Measurements from ENCODE around the gene EPN1.

DNA sequence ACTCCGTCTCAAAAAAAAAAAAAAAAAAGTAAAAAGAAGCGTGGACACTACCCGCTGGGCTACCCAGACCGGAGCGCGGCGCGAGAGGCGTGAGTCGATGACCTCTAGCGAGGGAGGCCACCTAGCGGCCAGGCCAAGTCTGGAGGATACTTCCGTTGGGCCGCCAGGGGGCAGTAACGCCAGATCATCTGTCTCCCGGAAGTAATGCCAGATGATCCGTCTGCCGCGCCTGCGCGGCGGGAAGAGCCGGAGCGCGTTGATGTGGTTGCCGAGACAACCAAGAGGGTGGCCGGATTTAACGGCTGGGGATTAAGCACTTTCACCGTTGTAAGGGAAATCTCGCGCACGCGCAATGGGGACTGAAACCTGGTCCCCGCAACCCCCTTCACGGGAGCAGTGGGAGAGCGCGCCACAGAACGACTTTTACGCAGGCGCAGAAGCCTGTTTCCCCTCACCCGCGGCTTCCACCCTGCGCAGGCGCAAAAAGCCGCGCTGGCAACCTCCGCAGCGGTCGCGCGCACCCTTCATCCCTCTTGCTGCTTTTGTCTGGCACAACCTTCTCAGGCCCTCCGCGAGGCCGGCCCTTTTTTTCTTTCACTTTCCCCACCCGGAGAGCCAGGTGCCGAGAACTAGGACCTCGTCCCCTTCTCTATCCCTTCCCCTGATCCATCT is 21.2 kb upstream of the EPN1 start:
- TF ChIP-seq CTCF (IDR thresholded peaks at IDR 0.05; ENCODE audit: low read depth, low read length, missing input control) = peak; percentile 100
- TF ChIP-seq TAF1 (conservative IDR thresholded peaks at IDR 0.05) = no peak
- TF ChIP-seq SP1 (IDR thresholded peaks at IDR 0.05) = peak; percentile 48
- TF ChIP-seq, protein P1, sequence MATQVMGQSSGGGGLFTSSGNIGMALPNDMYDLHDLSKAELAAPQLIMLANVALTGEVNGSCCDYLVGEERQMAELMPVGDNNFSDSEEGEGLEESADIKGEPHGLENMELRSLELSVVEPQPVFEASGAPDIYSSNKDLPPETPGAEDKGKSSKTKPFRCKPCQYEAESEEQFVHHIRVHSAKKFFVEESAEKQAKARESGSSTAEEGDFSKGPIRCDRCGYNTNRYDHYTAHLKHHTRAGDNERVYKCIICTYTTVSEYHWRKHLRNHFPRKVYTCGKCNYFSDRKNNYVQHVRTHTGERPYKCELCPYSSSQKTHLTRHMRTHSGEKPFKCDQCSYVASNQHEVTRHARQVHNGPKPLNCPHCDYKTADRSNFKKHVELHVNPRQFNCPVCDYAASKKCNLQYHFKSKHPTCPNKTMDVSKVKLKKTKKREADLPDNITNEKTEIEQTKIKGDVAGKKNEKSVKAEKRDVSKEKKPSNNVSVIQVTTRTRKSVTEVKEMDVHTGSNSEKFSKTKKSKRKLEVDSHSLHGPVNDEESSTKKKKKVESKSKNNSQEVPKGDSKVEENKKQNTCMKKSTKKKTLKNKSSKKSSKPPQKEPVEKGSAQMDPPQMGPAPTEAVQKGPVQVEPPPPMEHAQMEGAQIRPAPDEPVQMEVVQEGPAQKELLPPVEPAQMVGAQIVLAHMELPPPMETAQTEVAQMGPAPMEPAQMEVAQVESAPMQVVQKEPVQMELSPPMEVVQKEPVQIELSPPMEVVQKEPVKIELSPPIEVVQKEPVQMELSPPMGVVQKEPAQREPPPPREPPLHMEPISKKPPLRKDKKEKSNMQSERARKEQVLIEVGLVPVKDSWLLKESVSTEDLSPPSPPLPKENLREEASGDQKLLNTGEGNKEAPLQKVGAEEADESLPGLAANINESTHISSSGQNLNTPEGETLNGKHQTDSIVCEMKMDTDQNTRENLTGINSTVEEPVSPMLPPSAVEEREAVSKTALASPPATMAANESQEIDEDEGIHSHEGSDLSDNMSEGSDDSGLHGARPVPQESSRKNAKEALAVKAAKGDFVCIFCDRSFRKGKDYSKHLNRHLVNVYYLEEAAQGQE (IDR thresholded peaks at IDR 0.05) = no peak
- peak; percentile 72 to 80 for TF ChIP-seq RAD21 (IDR thresholded peaks at IDR 0.05)
- no peak for TF ChIP-seq ATF3 (IDR thresholded peaks at IDR 0.05)

Measured in liver (tissue), 3 donors.